Neural crest cell (in vitro differentiated cells): ENCODE measurements around the gene SLCO4A1. TPM values are rescaled to one million over a fixed set of nuclear protein-coding genes. Genes with fewer than 3 reads are reported as not detected.

Experiments
- DNase-seq: peaks from one replicate; pipeline ENCODE4 v3.0.0; 2021; ENCODE audit warnings: low read depth, mixed read lengths, low spot score
- H3K27ac Mint-ChIP-seq: one replicate; pipeline ENCODE4 v1.8.0; 2021; ENCODE audit warnings: mild to moderate bottlenecking, mixed read lengths; ENCODE audit not compliant: unreplicated experiment
- H3K27me3 Mint-ChIP-seq: 2 replicates; pipeline ENCODE4 v1.8.0; 2021; ENCODE audit warnings: low read depth, mild to moderate bottlenecking, mixed read lengths
- H3K36me3 Mint-ChIP-seq: 2 replicates; pipeline ENCODE4 v1.8.0; 2021; ENCODE audit warnings: low read depth, mild to moderate bottlenecking, mixed read lengths
- H3K4me1 Mint-ChIP-seq: 2 replicates; pipeline ENCODE4 v1.8.0; 2021; ENCODE audit warnings: mixed read lengths
- H3K4me3 Mint-ChIP-seq: one replicate; pipeline ENCODE4 v1.8.0; 2021; ENCODE audit warnings: mild to moderate bottlenecking, mixed read lengths
- H3K9me3 Mint-ChIP-seq: 2 replicates; pipeline ENCODE4 v1.8.0; 2021; ENCODE audit warnings: mixed read lengths
- CTCF ChIP-seq: fragments of 200-600 bp; sonication (generic); conservative IDR thresholded peaks from 2 replicates; pipeline ENCODE4 v1.5.0; 2021; ENCODE audit warnings: antibody characterized with exemption, mild to moderate bottlenecking
- total RNA-seq: library from RNA; stranded (reverse); gene quantifications from 2 replicates; pipeline ENCODE4 v1.2.1, GENCODE V29; 2021

Gene SLCO4A1
- total RNA-seq, 1 donor from 2014 or later, result 7.0 TPM

GRCh38 chr20:62694868-62695267 lies 52.6 kb downstream of the SLCO4A1 start:
- Mint-ChIP-seq H3K27ac (no peak overlapping the region), H3K9me3 (no peaks in the 10 kb centered on the region), H3K27me3 (no peaks in the 10 kb centered on the region), H3K36me3 (no peaks in the 10 kb centered on the region), H3K4me3 (no peak overlapping the region), H3K4me1 (peaks cover 26% of the 10 kb centered on the region)
- DNase-seq, result no peak
- TF ChIP-seq CTCF, result no peak

GRCh38 chr20:62695448-62696414 lies 53.4 kb downstream of the SLCO4A1 start:
- TF ChIP-seq CTCF, result no peak
- H3K4me3 Mint-ChIP-seq, result no peak overlapping the region
- H3K4me1 Mint-ChIP-seq, result peaks cover 19% of the 10 kb centered on the region
- H3K36me3 Mint-ChIP-seq, result no peaks in the 10 kb centered on the region
- H3K9me3 Mint-ChIP-seq, result no peaks in the 10 kb centered on the region
- no peaks in the 10 kb centered on the region for H3K27me3 Mint-ChIP-seq
- H3K27ac Mint-ChIP-seq, result no peak overlapping the region
- no peak for DNase-seq

DNA sequence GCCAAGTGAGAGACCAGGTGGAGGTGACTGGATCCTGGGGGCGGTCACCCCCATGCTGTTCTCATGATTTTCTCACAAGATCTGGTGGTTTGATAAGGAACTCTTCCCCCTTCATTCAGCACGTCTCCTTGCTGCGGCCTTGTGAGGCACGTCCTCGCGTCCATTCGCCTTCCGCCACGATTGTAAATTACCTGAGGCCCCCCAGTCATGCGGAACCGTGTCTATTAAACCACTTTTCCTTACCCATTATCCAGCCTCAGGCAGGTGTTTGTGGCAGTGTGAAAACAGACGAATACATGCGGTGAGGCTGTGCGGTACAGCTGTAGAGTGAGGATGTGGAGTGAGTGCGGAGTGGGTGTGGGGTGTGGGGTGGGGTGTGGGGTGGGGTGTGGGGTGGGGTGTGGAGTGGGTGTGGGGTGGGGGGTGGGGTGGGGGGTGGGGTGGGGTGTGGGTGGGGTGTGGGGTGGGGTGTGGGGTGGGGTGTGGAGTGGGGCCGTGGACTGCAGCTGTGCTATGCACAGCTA lies 54.2 kb downstream of the SLCO4A1 start:
- Mint-ChIP-seq H3K36me3 (no peaks in the 10 kb centered on the region), H3K27me3 (no peaks in the 10 kb centered on the region), H3K9me3 (no peaks in the 10 kb centered on the region), H3K27ac (no peak overlapping the region), H3K4me3 (no peak overlapping the region), H3K4me1 (peaks cover 14% of the 10 kb centered on the region)
- no peak for DNase-seq
- no peak for TF ChIP-seq CTCF

- Mint-ChIP-seq H3K9me3 (no peaks in the 10 kb centered on the region), H3K27me3 (no peaks in the 10 kb centered on the region), H3K4me1 (peaks cover 11% of the 10 kb centered on the region), H3K27ac (no peak overlapping the region), H3K36me3 (no peaks in the 10 kb centered on the region), H3K4me3 (no peak overlapping the region)
- DNase-seq, result no peak
- no peak for TF ChIP-seq CTCF
These were observed 54.7 kb downstream of the SLCO4A1 start for GRCh38 chr20:62696989-62697388.

DNA sequence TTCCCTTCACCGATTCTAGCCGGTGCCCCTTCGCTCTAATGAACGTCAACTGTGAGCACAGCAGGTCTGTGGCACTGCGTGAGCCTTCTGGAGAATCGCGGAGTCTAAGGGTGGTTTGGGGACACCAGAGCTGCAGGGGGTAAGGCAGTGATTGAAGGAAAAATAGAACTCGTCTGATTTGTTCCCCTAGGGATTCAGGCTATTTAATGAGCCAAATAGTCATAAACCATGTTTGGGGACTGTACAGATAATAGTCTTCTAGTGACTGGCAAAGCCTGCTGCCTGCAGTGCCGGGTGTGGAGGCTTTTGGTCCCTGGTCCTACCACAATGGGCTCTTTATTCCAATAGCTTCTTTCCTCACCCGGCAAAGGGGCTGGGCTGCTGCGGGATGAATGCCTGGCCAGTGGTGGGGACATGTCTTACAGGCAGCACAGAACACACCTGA lies 55.2 kb downstream of the SLCO4A1 start:
- TF ChIP-seq CTCF, result no peak
- Mint-ChIP-seq H3K36me3 (no peaks in the 10 kb centered on the region), H3K9me3 (no peaks in the 10 kb centered on the region), H3K27ac (peak overlapping the region; percentile 57), H3K4me3 (no peak overlapping the region), H3K4me1 (peaks cover 11% of the 10 kb centered on the region), H3K27me3 (no peaks in the 10 kb centered on the region)
- peak; percentile 18 for DNase-seq
